K562 (cell line): ENCODE measurements around the gene NRSN2. TPM values are rescaled to one million over a fixed set of nuclear protein-coding genes. Genes with fewer than 3 reads are reported as not detected.

ENCODE experiments used
- KLF13 ChIP-seq: fragments of 450-650 bp; IDR thresholded peaks from 2 replicates; pipeline ENCODE4 v1.6.1; 2016; ENCODE audit warnings: missing genetic modification characterization, low read depth, mild to moderate bottlenecking, missing compliant biosample characterization, moderate library complexity, borderline replicate concordance
- MCM7 ChIP-seq, 2 experiments: fragments of 450-650 bp; IDR thresholded peaks; 2 replicates each; pipeline ENCODE4 v1.6.1; 2016 to 2018
- MTA2 ChIP-seq: fragments of 450-650 bp; IDR thresholded peaks from 2 replicates; pipeline ENCODE4 v1.6.1; 2016; ENCODE audit warnings: low read depth
- NR3C1 ChIP-seq: sonication (generic); formaldehyde crosslinking; IDR thresholded peaks from 2 replicates; pipeline ENCODE4 v1.8.1; 2022; ENCODE audit warnings: missing genetic modification reagents
- PCBP2 ChIP-seq: fragments of 200-400 bp; formaldehyde crosslinking; IDR thresholded peaks from 2 replicates; pipeline ENCODE4 v1.6.1; 2018; ENCODE audit warnings: low read length, low read depth, mild to moderate bottlenecking, moderate library complexity; ENCODE audit not compliant: poor library complexity, severe bottlenecking
- RCOR1 ChIP-seq, 2 experiments: IDR thresholded peaks; 2 replicates each; pipeline ENCODE4 v1.6.1; 2012; ENCODE audit warnings: low read depth in 2 of 2, low read length in 2 of 2, borderline replicate concordance in 1 of 2, improper control_type of control experiment in 1 of 2
- U2AF1 ChIP-seq: fragments of 200-400 bp; formaldehyde crosslinking; optimal IDR thresholded peaks from 2 replicates; pipeline ENCODE3; 2017; ENCODE audit warnings: mild to moderate bottlenecking, low read depth, low read length, moderate library complexity
- ZBTB17 ChIP-seq: fragments of 450-650 bp; formaldehyde crosslinking; IDR thresholded peaks from 2 replicates; pipeline ENCODE4 v1.4.0; 2020; ENCODE audit warnings: mild to moderate bottlenecking
- polyA plus RNA-seq, 8 experiments: library from polyadenylated mRNA; depleted of rRNA in 4 of 8; stranded (reverse) in 5 of 8; unstranded in 3 of 8; fragments of >200 nt; fragmentation: Nextera tagmentation in 2 of 8; fragmentation: Illumina TruSeq in 1 of 8; extraction: Ambion mirVana in 2 of 8; extraction: Trizol in 1 of 8; gene quantifications; 2 replicates each; pipeline versions ENCODE4 v1.2.1 to v1.2.3, GENCODE V29; 2011 to 2014; ENCODE audit warnings: inconsistent platforms in 1 of 8, missing spikeins in 1 of 8
- total RNA-seq, 7 experiments: library from RNA; depleted of rRNA in 6 of 7; stranded (reverse); fragments of >200 nt in 6 of 7; fragmentation: Illumina TruSeq in 2 of 7; extraction: Trizol in 2 of 7; gene quantifications; 2 replicates each; pipeline versions ENCODE4 v1.2.1 to v1.2.3, GENCODE V29; 2011 to 2021; ENCODE audit warnings: low replicate concordance in 1 of 7
- TF ChIP-seq, protein P1 (sequence below): fragments of 450-650 bp; formaldehyde crosslinking; IDR thresholded peaks from 2 replicates; pipeline ENCODE4 v1.4.0; 2020; ENCODE audit warnings: mild to moderate bottlenecking, moderate library complexity
- TF ChIP-seq, protein P2 (sequence below): fragments of 250-450 bp; sonication (Bioruptor Pico); IDR thresholded peaks from 2 replicates; pipeline ENCODE4 v1.5.0; 2021; ENCODE audit warnings: mild to moderate bottlenecking, moderate library complexity
- TF ChIP-seq, protein P3 (sequence below): sonication (generic); formaldehyde crosslinking; IDR thresholded peaks from 2 replicates; pipeline ENCODE4 v1.8.0; 2023; ENCODE audit warnings: mild to moderate bottlenecking, missing genetic modification reagents
- TF ChIP-seq, protein P4 (sequence below): sonication (generic); formaldehyde crosslinking; IDR thresholded peaks from 2 replicates; pipeline ENCODE4 v1.4.0; 2020; ENCODE audit warnings: mild to moderate bottlenecking, missing genetic modification reagents
- TF ChIP-seq, protein P5 (sequence below): fragments of 200-400 bp; formaldehyde crosslinking; IDR thresholded peaks from 2 replicates; pipeline ENCODE4 v1.6.1; 2017; ENCODE audit warnings: mild to moderate bottlenecking, low read depth, low read length, moderate library complexity

NRSN2 gene
- total and polyA plus RNA-seq, 9 of the 15 experiments (the other 6 are each of a cell fraction or from before 2014, with no cell fraction given), result 7.5 to 29.7 (median 11.1) TPM

DNA sequence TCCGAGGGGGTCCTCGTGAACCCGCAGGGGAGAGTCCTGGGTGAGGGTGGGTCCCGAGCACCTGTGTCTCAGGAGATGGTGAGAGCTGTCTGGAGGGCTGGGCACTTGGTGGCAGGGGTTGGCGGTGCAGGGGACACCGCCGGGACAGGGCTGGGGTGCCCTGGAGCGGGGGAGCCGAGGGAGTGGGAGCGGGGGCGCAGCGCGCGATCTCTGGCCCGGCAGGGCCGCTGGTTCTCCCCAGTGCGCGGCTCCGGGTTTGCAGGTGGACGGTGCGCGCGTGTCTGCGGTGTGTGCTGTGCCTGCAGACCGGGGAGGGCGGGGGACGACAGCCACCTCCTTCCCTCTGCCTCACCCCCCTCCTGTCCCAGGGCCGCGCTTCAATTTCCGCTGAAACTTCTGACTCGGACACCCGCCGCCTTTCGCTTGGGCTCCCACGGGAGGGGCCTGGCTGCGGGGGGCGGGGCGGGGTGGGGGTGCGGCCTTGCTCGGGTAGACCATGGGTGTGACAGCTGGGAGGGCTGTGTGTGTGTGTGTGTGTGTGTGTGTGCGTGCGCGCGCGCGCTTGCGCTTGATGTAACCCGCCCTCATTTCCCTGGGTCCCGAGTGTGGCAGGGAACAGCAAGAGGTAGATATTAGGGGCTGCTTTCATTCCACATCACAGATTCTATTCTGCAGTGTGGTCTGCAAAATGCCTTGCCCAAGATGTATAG is 34.8 kb downstream of the NRSN2 start (continued):
- TF ChIP-seq PCBP2, result no peak
- TF ChIP-seq NR3C1 (CRISPR knock-in tag), result no peak
- TF ChIP-seq, protein P1, sequence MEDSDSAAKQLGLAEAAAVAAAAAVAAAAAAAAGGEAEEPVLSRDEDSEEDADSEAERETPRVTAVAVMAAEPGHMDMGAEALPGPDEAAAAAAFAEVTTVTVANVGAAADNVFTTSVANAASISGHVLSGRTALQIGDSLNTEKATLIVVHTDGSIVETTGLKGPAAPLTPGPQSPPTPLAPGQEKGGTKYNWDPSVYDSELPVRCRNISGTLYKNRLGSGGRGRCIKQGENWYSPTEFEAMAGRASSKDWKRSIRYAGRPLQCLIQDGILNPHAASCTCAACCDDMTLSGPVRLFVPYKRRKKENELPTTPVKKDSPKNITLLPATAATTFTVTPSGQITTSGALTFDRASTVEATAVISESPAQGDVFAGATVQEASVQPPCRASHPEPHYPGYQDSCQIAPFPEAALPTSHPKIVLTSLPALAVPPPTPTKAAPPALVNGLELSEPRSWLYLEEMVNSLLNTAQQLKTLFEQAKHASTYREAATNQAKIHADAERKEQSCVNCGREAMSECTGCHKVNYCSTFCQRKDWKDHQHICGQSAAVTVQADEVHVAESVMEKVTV, result no peak
- TF ChIP-seq MTA2, result no peak
- 0 out of 2 replicates have a peak, but pooled peaks have one; percentile 38 for TF ChIP-seq ZBTB17 (CRISPR knock-in tag)
- TF ChIP-seq RCOR1 (IDR thresholded peaks at IDR 0.05; ENCODE audit: borderline replicate concordance in 1 of 2, low read depth in 2 of 2, low read length in 2 of 2), result 0 out of 4 replicates have a peak, but pooled peaks of 1 of the 2 experiments have one; percentile 22
- TF ChIP-seq KLF13 (tag), result no peak
- TF ChIP-seq, protein P2, sequence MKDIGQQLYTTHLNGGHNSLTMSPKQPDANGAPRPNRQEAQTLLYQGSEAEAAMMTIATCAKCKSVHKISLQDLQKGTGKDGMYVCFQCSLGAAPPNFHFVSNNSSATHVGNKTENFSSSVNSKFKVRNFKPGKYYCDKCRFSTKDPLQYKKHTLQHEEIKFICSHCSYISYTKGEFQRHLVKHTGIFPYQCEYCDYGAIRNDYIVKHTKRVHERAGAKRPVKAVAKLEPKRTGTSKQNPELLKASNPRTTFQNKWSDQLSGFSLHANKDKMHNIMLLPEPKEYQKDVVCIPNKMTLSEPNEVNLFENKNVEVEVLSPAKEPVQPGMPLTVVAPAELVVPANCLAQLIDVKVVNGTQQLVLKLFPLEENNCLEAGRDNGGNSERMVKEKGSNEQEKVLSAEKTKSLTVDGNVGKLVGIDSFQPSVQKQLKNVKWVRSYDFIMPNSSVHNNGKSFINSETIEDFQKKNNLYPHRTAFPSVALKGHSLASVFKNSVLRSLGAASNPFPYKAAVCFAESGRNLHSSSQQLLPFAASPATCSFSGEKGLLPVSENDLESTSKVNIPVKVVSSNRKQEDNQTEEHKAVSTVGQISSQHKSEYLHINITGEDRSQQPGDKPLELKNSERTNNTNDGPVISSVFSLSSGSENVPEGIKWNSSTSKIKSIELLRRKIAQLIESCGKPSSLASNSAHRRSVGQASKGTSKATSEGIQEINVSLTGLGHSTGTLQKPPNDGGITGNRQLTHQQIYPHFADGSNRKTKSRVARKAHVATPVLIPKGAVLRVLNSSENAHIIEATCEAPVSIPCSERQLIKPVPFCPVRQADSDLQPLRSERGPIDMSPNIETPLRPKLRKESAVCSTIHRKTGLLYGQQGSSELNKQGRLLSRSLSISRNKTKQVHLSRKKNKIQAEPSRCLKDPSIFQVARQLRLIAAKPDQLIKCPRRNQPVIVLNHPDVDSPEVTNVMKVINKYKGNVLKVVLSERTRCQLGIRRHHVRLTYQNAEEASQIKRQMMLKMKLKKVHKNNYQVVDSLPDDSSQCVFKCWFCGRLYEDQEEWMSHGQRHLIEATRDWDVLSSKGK (CRISPR knock-in tag), result no peak
- no peak for TF ChIP-seq U2AF1
- TF ChIP-seq, protein P3, sequence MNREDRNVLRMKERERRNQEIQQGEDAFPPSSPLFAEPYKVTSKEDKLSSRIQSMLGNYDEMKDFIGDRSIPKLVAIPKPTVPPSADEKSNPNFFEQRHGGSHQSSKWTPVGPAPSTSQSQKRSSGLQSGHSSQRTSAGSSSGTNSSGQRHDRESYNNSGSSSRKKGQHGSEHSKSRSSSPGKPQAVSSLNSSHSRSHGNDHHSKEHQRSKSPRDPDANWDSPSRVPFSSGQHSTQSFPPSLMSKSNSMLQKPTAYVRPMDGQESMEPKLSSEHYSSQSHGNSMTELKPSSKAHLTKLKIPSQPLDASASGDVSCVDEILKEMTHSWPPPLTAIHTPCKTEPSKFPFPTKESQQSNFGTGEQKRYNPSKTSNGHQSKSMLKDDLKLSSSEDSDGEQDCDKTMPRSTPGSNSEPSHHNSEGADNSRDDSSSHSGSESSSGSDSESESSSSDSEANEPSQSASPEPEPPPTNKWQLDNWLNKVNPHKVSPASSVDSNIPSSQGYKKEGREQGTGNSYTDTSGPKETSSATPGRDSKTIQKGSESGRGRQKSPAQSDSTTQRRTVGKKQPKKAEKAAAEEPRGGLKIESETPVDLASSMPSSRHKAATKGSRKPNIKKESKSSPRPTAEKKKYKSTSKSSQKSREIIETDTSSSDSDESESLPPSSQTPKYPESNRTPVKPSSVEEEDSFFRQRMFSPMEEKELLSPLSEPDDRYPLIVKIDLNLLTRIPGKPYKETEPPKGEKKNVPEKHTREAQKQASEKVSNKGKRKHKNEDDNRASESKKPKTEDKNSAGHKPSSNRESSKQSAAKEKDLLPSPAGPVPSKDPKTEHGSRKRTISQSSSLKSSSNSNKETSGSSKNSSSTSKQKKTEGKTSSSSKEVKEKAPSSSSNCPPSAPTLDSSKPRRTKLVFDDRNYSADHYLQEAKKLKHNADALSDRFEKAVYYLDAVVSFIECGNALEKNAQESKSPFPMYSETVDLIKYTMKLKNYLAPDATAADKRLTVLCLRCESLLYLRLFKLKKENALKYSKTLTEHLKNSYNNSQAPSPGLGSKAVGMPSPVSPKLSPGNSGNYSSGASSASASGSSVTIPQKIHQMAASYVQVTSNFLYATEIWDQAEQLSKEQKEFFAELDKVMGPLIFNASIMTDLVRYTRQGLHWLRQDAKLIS, result no peak; the same call in 1 of the 2 replicates
- TF ChIP-seq, protein P4, sequence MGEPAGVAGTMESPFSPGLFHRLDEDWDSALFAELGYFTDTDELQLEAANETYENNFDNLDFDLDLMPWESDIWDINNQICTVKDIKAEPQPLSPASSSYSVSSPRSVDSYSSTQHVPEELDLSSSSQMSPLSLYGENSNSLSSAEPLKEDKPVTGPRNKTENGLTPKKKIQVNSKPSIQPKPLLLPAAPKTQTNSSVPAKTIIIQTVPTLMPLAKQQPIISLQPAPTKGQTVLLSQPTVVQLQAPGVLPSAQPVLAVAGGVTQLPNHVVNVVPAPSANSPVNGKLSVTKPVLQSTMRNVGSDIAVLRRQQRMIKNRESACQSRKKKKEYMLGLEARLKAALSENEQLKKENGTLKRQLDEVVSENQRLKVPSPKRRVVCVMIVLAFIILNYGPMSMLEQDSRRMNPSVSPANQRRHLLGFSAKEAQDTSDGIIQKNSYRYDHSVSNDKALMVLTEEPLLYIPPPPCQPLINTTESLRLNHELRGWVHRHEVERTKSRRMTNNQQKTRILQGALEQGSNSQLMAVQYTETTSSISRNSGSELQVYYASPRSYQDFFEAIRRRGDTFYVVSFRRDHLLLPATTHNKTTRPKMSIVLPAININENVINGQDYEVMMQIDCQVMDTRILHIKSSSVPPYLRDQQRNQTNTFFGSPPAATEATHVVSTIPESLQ (CRISPR knock-in tag), result no peak
- TF ChIP-seq, protein P5, sequence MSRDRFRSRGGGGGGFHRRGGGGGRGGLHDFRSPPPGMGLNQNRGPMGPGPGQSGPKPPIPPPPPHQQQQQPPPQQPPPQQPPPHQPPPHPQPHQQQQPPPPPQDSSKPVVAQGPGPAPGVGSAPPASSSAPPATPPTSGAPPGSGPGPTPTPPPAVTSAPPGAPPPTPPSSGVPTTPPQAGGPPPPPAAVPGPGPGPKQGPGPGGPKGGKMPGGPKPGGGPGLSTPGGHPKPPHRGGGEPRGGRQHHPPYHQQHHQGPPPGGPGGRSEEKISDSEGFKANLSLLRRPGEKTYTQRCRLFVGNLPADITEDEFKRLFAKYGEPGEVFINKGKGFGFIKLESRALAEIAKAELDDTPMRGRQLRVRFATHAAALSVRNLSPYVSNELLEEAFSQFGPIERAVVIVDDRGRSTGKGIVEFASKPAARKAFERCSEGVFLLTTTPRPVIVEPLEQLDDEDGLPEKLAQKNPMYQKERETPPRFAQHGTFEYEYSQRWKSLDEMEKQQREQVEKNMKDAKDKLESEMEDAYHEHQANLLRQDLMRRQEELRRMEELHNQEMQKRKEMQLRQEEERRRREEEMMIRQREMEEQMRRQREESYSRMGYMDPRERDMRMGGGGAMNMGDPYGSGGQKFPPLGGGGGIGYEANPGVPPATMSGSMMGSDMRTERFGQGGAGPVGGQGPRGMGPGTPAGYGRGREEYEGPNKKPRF, result no peak
- no peak for TF ChIP-seq MCM7 (IDR thresholded peaks at IDR 0.05)
